Left ventricle myocardium inferior (tissue), 1 donor: Measurements from ENCODE around the gene RPS6KA2. TPM values are rescaled to one million over a fixed set of nuclear protein-coding genes. Genes with fewer than 3 reads are reported as not detected.

Experiments used
- DNase-seq: peaks from one replicate; pipeline ENCODE4 v3.0.0-alpha.2; 2020
- H3K27ac ChIP-seq: fragments of 200-600 bp; replicated peaks from 2 replicates; pipeline ENCODE4 v1.8.0; 2021
- H3K27me3 ChIP-seq: fragments of 200-600 bp; 2 replicates; pipeline ENCODE4 v1.8.0; 2021; ENCODE audit warnings: low read depth
- H3K36me3 ChIP-seq: fragments of 200-600 bp; 2 replicates; pipeline ENCODE4 v1.8.0; 2021
- H3K4me1 ChIP-seq: fragments of 200-600 bp; 2 replicates; pipeline ENCODE4 v1.8.0; 2021
- H3K4me3 ChIP-seq: fragments of 200-600 bp; 2 replicates; pipeline ENCODE4 v1.8.0; 2021; ENCODE audit warnings: mild to moderate bottlenecking, moderate library complexity
- H3K9me3 ChIP-seq: fragments of 200-600 bp; replicated peaks from 2 replicates; pipeline ENCODE4 v1.8.0; 2021
- intact Hi-C: fragments of 100-400 bp; cut with micrococcal nuclease; formaldehyde crosslinking; loops from one replicate; pipeline ENCODE4 v1.11.0; 2022
- total RNA-seq: library from RNA; stranded (reverse); fragmentation: NEBNext Ultra II Directional; extraction: Animal tissue kit (Norgen Biotek cat#: 25700); gene quantifications from one replicate; pipeline ENCODE4 v1.2.1, GENCODE V29; 2021
- TF ChIP-seq, protein P1 (sequence below): fragments of 200-600 bp; IDR thresholded peaks from 2 replicates; pipeline ENCODE4 v1.8.0; 2021; ENCODE audit warnings: antibody characterized with exemption, mild to moderate bottlenecking, borderline replicate concordance
- donor health status: DM: no; HTN: yes; CAD: no; lungs with severe emphysema.

Gene RPS6KA2
- total RNA-seq, 1 donor from 2014 or later: 77.2 TPM

DNA sequence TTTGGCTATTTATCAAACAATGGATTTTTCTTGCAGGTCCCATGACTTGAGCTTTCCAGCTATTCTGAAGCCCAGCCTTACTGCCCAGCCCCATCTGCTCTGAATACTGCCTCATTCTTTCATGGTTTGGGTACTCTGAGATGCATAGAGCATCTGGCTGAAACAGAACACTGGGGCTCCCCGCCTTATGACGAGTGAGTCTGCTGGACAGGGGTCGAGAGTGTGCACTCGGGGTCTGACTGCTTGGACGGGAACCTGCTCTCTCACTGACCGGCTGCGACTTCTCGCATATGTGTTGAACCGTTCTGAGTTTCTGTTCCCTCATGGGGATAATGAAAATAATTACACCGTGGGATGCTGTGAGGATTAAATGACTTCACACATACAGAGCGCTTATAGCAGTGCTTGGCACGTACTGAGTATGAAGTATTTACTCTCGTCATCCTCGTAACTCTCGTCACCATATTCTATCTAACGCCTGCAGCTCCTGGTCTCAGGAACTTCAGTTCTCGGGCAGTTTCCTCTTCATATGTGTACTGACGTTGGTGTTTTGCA, 184.8 kb downstream of the RPS6KA2 start:
- H3K4me3 ChIP-seq: no peak overlapping the region
- TF ChIP-seq, protein P1, sequence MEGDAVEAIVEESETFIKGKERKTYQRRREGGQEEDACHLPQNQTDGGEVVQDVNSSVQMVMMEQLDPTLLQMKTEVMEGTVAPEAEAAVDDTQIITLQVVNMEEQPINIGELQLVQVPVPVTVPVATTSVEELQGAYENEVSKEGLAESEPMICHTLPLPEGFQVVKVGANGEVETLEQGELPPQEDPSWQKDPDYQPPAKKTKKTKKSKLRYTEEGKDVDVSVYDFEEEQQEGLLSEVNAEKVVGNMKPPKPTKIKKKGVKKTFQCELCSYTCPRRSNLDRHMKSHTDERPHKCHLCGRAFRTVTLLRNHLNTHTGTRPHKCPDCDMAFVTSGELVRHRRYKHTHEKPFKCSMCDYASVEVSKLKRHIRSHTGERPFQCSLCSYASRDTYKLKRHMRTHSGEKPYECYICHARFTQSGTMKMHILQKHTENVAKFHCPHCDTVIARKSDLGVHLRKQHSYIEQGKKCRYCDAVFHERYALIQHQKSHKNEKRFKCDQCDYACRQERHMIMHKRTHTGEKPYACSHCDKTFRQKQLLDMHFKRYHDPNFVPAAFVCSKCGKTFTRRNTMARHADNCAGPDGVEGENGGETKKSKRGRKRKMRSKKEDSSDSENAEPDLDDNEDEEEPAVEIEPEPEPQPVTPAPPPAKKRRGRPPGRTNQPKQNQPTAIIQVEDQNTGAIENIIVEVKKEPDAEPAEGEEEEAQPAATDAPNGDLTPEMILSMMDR: no peak
- H3K27me3 ChIP-seq: no peaks in the 10 kb centered on the region
- H3K36me3 ChIP-seq: peaks cover 54% of the 10 kb centered on the region
- intact Hi-C loops: no loop called here
- no peaks in the 10 kb centered on the region for H3K9me3 ChIP-seq
- DNase-seq: no peak
- H3K4me1 ChIP-seq: peaks cover 8% of the 10 kb centered on the region
- H3K27ac ChIP-seq: no peak overlapping the region

DNA sequence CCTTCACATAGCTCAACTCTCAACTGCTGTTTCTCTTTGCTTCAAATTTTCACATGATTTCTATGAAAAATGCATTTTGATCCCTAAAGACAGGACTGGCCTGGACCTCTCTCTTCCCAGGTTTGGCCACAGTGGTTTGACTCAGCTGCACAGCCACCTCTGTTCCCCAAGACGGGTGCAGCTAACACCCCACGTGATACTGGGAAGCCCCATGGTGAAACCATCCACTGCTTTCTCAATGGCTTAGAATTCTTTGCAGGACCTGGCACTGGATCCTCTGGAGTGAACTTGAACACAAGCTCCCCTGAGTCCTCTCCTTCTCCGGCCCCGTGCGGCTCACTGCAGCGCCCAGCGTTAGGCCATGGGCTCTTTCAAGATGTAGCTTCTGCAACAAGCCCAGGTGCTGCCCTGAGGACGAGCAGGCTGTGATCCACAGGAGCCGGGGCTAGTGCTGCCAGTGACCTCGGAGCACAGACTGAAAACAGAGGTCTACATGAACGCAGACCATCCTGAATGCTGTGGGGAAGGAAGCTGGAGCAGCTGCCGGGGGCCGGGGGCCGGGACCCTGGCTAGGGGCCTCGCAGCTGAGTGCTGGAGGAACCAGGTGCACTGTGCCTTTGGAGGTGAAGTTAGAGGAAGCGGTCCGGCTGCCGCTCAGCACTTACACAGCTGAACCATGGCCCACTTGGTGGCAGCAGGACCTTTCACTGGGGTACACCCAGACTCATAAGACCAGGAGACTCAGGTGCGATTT, 185.5 kb downstream of the RPS6KA2 start:
- intact Hi-C loops: no loop called here
- no peak overlapping the region for H3K27ac ChIP-seq
- peaks cover 9% of the 10 kb centered on the region for H3K4me1 ChIP-seq
- H3K4me3 ChIP-seq: no peak overlapping the region
- TF ChIP-seq, protein P1: no peak
- peaks cover 52% of the 10 kb centered on the region for H3K36me3 ChIP-seq
- DNase-seq: no peak
- H3K27me3 ChIP-seq: no peaks in the 10 kb centered on the region
- no peaks in the 10 kb centered on the region for H3K9me3 ChIP-seq

DNA sequence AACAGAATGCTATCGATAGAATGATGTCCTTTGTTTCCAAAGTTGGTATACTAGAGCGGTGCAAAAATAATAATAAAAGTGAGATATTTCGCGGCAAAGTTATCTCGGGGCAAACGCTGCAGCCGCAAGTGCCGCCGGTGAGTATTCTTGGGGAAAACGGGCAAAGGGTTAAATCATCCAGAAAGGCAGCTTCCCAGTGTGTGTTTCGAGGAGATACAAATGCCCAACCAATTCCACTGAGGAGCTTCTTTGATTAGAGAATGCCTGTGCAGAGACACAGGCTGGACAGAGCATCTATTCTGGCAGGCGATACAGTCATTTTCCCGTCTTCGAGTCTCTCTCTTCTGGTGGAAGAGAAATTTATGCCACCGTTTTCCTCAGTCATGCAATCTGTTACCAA, 186.3 kb downstream of the RPS6KA2 start:
- Histone ChIP-seq H3K9me3 (no peaks in the 10 kb centered on the region), H3K4me1 (peaks cover 14% of the 10 kb centered on the region), H3K27ac (no peak overlapping the region), H3K36me3 (peaks cover 44% of the 10 kb centered on the region), H3K27me3 (no peaks in the 10 kb centered on the region), H3K4me3 (no peak overlapping the region)
- DNase-seq: no peak
- intact Hi-C loops: no loop called here
- TF ChIP-seq, protein P1: no peak

DNA sequence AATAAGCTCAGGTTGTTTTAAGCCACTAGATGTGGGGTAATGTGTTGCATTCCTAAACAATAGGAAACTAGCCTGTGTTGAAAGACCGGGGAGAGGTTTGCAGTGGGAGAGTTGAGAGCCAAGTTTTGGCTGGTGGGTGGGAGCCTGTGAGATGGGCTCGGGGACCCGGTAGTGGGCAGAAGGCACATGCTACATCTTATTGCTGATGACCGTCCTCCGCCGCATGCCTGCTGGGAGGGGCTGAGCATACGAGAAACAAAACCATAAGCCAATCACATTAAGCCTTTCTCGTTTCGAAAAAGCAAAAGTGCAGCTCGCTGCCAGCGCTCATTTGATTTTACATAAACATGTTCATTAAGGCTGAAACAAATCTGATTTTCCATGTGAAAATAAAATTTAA, 186.9 kb downstream of the RPS6KA2 start:
- Histone ChIP-seq H3K4me1 (peaks cover 16% of the 10 kb centered on the region), H3K27me3 (no peaks in the 10 kb centered on the region), H3K4me3 (no peak overlapping the region), H3K9me3 (no peaks in the 10 kb centered on the region), H3K36me3 (peaks cover 38% of the 10 kb centered on the region), H3K27ac (no peak overlapping the region)
- TF ChIP-seq, protein P1: no peak
- no peak for DNase-seq
- intact Hi-C loops: no loop called here

DNA sequence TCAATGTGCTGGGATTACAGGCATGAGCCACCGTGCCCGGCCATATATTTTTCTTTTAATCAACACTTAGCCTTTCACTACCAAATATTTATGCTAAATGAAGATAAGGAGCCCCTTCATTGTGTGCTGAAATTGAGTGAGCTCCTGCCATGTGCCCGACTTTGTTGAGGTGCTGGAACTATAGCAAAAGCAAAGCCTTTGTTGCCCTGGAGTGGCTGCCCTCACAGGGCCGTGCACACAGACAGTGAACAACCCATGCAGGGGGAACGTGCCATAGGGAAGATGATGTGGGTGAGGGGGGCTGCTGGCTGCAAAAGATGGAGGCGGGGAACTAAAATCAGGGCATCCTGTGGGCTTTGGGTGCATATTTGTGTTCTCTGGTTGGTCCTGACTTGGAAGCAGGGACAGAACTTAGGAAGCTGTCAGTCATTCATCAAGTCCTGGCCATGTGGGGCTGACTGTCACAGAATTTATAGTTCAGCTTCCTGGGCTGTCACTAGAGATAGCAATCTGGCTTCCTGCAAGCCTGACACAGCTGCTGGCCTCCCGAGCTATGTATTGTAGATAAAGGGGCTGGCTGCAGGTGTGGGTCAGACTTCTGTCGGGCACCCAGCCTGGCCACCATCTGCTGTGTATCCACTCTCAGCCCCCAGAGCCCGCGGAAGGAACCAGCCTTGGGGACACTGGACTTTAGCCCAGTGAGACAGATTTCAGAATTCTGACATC, 187.5 kb downstream of the RPS6KA2 start:
- no peak for DNase-seq
- intact Hi-C loops: no loop called here
- peaks cover 16% of the 10 kb centered on the region for H3K4me1 ChIP-seq
- H3K27me3 ChIP-seq: no peaks in the 10 kb centered on the region
- H3K9me3 ChIP-seq: no peaks in the 10 kb centered on the region
- no peak overlapping the region for H3K4me3 ChIP-seq
- H3K36me3 ChIP-seq: peaks cover 35% of the 10 kb centered on the region
- H3K27ac ChIP-seq: no peak overlapping the region
- TF ChIP-seq, protein P1: no peak
